IMR-90 (cell line): ENCODE measurements around the gene ENO3. TPM values are rescaled to one million over a fixed set of nuclear protein-coding genes. Genes with fewer than 3 reads are reported as not detected.

ENCODE experiments used
- ATAC-seq: fragments of 200-7000 bp; cut with Tn5 transposase; 2 replicates; pipeline ENCODE4 v1.9.1; 2020; ENCODE audit warnings: low read depth, mild to moderate bottlenecking, moderate library complexity
- BruUV-seq: library from RNA; stranded (reverse); fragments of 400-500 nt; replicated peaks from 2 replicates; lab custom pipeline; 2021; lab: Mats Ljungman, UMichigan
- CTCF ChIA-PET: fragments of 300-600 bp; formaldehyde crosslinking; extraction: SDS; loops from one replicate; lab custom pipeline; 2021; ENCODE audit warnings: antibody characterized with exemption; lab: Yijun Ruan, JAX
- POLR2A ChIA-PET: fragments of 300-600 bp; sonication (Branson Sonifier 250); formaldehyde crosslinking; loops from one replicate; lab custom pipeline; 2022; ENCODE audit warnings: antibody characterized with exemption; ENCODE audit not compliant: unreplicated experiment; lab: Charles Lee
- DNase-seq: peaks from one replicate; pipeline ENCODE4 v3.0.0; 2013
- H2AFZ ChIP-seq: replicated peaks from 2 replicates; pipeline ENCODE3; 2013; ENCODE audit warnings: low read length, mild to moderate bottlenecking; ENCODE audit not compliant: poor library complexity
- H2AK5ac ChIP-seq: 2 replicates; pipeline ENCODE4 v1.6.1; 2013; ENCODE audit warnings: low read depth, low read length, inconsistent platforms
- H2AK9ac ChIP-seq: replicated peaks from 2 replicates; pipeline ENCODE3; 2013; ENCODE audit warnings: mild to moderate bottlenecking, low read depth, low read length, moderate library complexity; ENCODE audit not compliant: poor library complexity
- H2BK120ac ChIP-seq: 2 replicates; pipeline ENCODE4 v1.6.1; 2013; ENCODE audit warnings: low read depth, low read length, inconsistent platforms
- H2BK15ac ChIP-seq: 3 replicates; pipeline ENCODE4 v1.6.1; 2013; ENCODE audit warnings: low read depth, low read length, inconsistent platforms
- H2BK20ac ChIP-seq: 2 replicates; pipeline ENCODE4 v1.6.1; 2013; ENCODE audit warnings: low read depth, mild to moderate bottlenecking, inconsistent platforms, low read length, moderate library complexity
- H2BK5ac ChIP-seq: 2 replicates; pipeline ENCODE4 v1.6.1; 2013; ENCODE audit warnings: mild to moderate bottlenecking, low read depth, low read length, inconsistent platforms; ENCODE audit not compliant: poor library complexity, severe bottlenecking
- H3K14ac ChIP-seq: replicated peaks from 2 replicates; pipeline ENCODE4 v1.6.1; 2013; ENCODE audit warnings: low read depth, low read length, inconsistent platforms
- H3K18ac ChIP-seq: 2 replicates; pipeline ENCODE4 v1.6.1; 2013; ENCODE audit warnings: low read depth, low read length, control low read depth
- H3K23ac ChIP-seq: 2 replicates; pipeline ENCODE4 v1.6.1; 2013; ENCODE audit warnings: low read depth, low read length, inconsistent platforms
- H3K27ac ChIP-seq: 2 replicates; pipeline ENCODE4 v1.5.1; 2013; ENCODE audit warnings: mild to moderate bottlenecking, control low read depth, low read length; ENCODE audit not compliant: insufficient read depth
- H3K27me3 ChIP-seq: 2 replicates; pipeline ENCODE4 v1.6.1; 2013; ENCODE audit warnings: low read length; ENCODE audit not compliant: control insufficient read depth, insufficient read depth
- H3K36me3 ChIP-seq: 2 replicates; pipeline ENCODE4 v1.6.1; 2013; ENCODE audit warnings: low read length, mixed read lengths; ENCODE audit not compliant: control insufficient read depth, insufficient read depth
- H3K4ac ChIP-seq: 2 replicates; pipeline ENCODE4 v1.6.1; 2013; ENCODE audit warnings: low read depth, low read length, inconsistent platforms
- H3K4me1 ChIP-seq: 2 replicates; pipeline ENCODE4 v1.6.1; 2013; ENCODE audit warnings: low read length, mixed read lengths; ENCODE audit not compliant: control insufficient read depth, insufficient read depth
- H3K4me2 ChIP-seq: 2 replicates; pipeline ENCODE4 v1.6.1; 2013; ENCODE audit warnings: low read depth, mild to moderate bottlenecking, control low read depth, low read length, moderate library complexity
- H3K4me3 ChIP-seq: 2 replicates; pipeline ENCODE4 v1.5.1; 2013; ENCODE audit warnings: low read depth, mild to moderate bottlenecking, control low read depth, low read length, moderate library complexity; ENCODE audit not compliant: insufficient read depth
- H3K56ac ChIP-seq: 2 replicates; pipeline ENCODE4 v1.6.1; 2013; ENCODE audit warnings: low read length, inconsistent platforms; ENCODE audit not compliant: insufficient read depth; ENCODE audit errors: extremely low read depth
- H3K79me1 ChIP-seq, 2 experiments: 2 replicates each; pipeline ENCODE4 v1.6.1; 2013; ENCODE audit warnings: low read length in 2 of 2, inconsistent platforms in 1 of 2, low read depth in 1 of 2
- H3K9ac ChIP-seq: 2 replicates; pipeline ENCODE4 v1.6.1; 2013; ENCODE audit warnings: low read depth, low read length, control low read depth
- H3K9me1 ChIP-seq: 2 replicates; pipeline ENCODE4 v1.6.1; 2013; ENCODE audit warnings: low read length, inconsistent platforms; ENCODE audit not compliant: insufficient read depth
- H3K9me3 ChIP-seq: 2 replicates; pipeline ENCODE4 v1.6.1; 2013; ENCODE audit warnings: low read length; ENCODE audit not compliant: control insufficient read depth, insufficient read depth
- H4K20me1 ChIP-seq: 2 replicates; pipeline ENCODE4 v1.6.1; 2013; ENCODE audit warnings: low read length, inconsistent platforms; ENCODE audit not compliant: insufficient read depth
- H4K5ac ChIP-seq: 2 replicates; pipeline ENCODE4 v1.6.1; 2013; ENCODE audit warnings: mild to moderate bottlenecking, low read depth, low read length, control low read depth
- H4K8ac ChIP-seq, 2 experiments: 2 replicates each; pipeline ENCODE4 v1.6.1; 2013; ENCODE audit warnings: low read depth in 2 of 2, low read length in 2 of 2, control low read depth in 1 of 2, inconsistent platforms in 1 of 2
- H4K91ac ChIP-seq: 2 replicates; pipeline ENCODE4 v1.6.1; 2013; ENCODE audit warnings: low read depth, low read length, inconsistent platforms; ENCODE audit not compliant: insufficient read depth
- BHLHE40 ChIP-seq: fragments of 150-350 bp; IDR thresholded peaks from 2 replicates; pipeline ENCODE4 v1.6.1; 2016; ENCODE audit warnings: mild to moderate bottlenecking, low read depth, low read length
- CEBPB ChIP-seq: IDR thresholded peaks from 2 replicates; pipeline ENCODE4 v1.6.1; 2012; ENCODE audit warnings: low read depth, low read length, improper control_type of control experiment
- CHD1 ChIP-seq: IDR thresholded peaks from 2 replicates; pipeline ENCODE4 v1.6.1; 2012; ENCODE audit warnings: low read depth, low read length, improper control_type of control experiment
- CTCF ChIP-seq: conservative IDR thresholded peaks from 2 replicates; pipeline ENCODE4 v1.5.1; 2012; ENCODE audit warnings: mild to moderate bottlenecking, low read depth, low read length, improper control_type of control experiment
- ELK1 ChIP-seq: fragments of 150-350 bp; IDR thresholded peaks from 2 replicates; pipeline ENCODE4 v1.6.1; 2016; ENCODE audit warnings: low read depth, mild to moderate bottlenecking, low read length, moderate library complexity, borderline replicate concordance
- FOS ChIP-seq: fragments of 150-350 bp; IDR thresholded peaks from 2 replicates; pipeline ENCODE4 v1.6.1; 2016; ENCODE audit warnings: low read depth, low read length
- MAFK ChIP-seq: IDR thresholded peaks from 2 replicates; pipeline ENCODE4 v1.6.1; 2012; ENCODE audit warnings: low read depth, low read length, improper control_type of control experiment
- MAZ ChIP-seq: IDR thresholded peaks from 2 replicates; pipeline ENCODE4 v1.6.1; 2012; ENCODE audit warnings: low read depth, mild to moderate bottlenecking, low read length, improper control_type of control experiment, moderate library complexity, borderline replicate concordance
- MXI1 ChIP-seq: IDR thresholded peaks from 2 replicates; pipeline ENCODE4 v1.6.1; 2012; ENCODE audit warnings: low read depth, mild to moderate bottlenecking, low read length, moderate library complexity, borderline replicate concordance
- NFE2L2 ChIP-seq: fragments of 150-350 bp; IDR thresholded peaks from 2 replicates; pipeline ENCODE4 v1.6.1; 2016; ENCODE audit warnings: low read depth, mild to moderate bottlenecking, low read length
- POLR2A ChIP-seq: IDR thresholded peaks from 2 replicates; pipeline ENCODE4 v1.6.1; 2012; ENCODE audit warnings: mild to moderate bottlenecking, low read depth, low read length
- RAD21 ChIP-seq: IDR thresholded peaks from 2 replicates; pipeline ENCODE4 v1.6.1; 2012; ENCODE audit warnings: low read length, improper control_type of control experiment
- RCOR1 ChIP-seq: IDR thresholded peaks from 2 replicates; pipeline ENCODE4 v1.6.1; 2012; ENCODE audit warnings: mild to moderate bottlenecking, low read length, improper control_type of control experiment; ENCODE audit not compliant: insufficient replicate concordance
- RFX5 ChIP-seq: IDR thresholded peaks from 2 replicates; pipeline ENCODE4 v1.8.0; 2012; ENCODE audit warnings: low read depth, mild to moderate bottlenecking, low read length, moderate library complexity
- SMC3 ChIP-seq: fragments of 150-350 bp; IDR thresholded peaks from 2 replicates; pipeline ENCODE4 v1.6.1; 2016; ENCODE audit warnings: low read depth, mild to moderate bottlenecking, antibody characterized with exemption, low read length, moderate library complexity
- USF2 ChIP-seq: fragments of 150-350 bp; IDR thresholded peaks from 2 replicates; pipeline ENCODE4 v1.6.1; 2017; ENCODE audit warnings: mild to moderate bottlenecking, antibody characterized with exemption, low read length, low read depth
- WGBS, 2 experiments: methylation state at CpG; one replicate each; pipeline versions ENCODE4 v1.1.5 to v1.1.7; 2013; ENCODE audit warnings: missing lambda C conversion rate in 2 of 2; ENCODE audit not compliant: insufficient read length in 1 of 2; ENCODE audit errors: extremely low coverage in 2 of 2; 5-methylcytosine and 5-hydroxymethylcytosine counted together
- dilution Hi-C: fragments of 300-500 bp; cut with HindIII; formaldehyde crosslinking; loops from one replicate; pipeline ENCODE4 v1.14.3; 2018; ENCODE audit warnings: low sequenced_read_pairs; ENCODE audit not compliant: unreplicated experiment
- in situ Hi-C: fragments of 300-500 bp; cut with MboI; formaldehyde crosslinking; loops from 3 replicates; pipeline ENCODE4 v1.14.3; 2019; ENCODE audit warnings: low sequenced_read_pairs, inconsistent platforms, mixed read lengths
- intact Hi-C: fragments of 100-400 bp; cut with micrococcal nuclease; formaldehyde crosslinking; loops from 2 replicates; pipeline ENCODE4 v1.10.0; 2022
- polyA plus RNA-seq, 3 experiments: library from polyadenylated mRNA; depleted of rRNA; stranded (reverse); fragments of >200 nt; gene quantifications; 2 replicates each; pipeline ENCODE4 v1.2.3, GENCODE V29; 2012; ENCODE audit warnings: low replicate concordance in 1 of 3
- total RNA-seq: library from RNA; depleted of rRNA; stranded (reverse); fragments of >200 nt; gene quantifications from 2 replicates; pipeline ENCODE4 v1.2.3, GENCODE V29; 2012

Gene ENO3
- total and polyA plus RNA-seq, 2 of the 4 experiments (the other 2 are of a cell fraction) = 1.4 to 5.1 TPM

- DNase-seq (no peak), ATAC-seq (no peak)
- H4K8ac ChIP-seq = peak overlapping the region in 1 of 2 experiments; percentile 80; a peak in 1 of 4 replicates
- no peak overlapping the region for H3K18ac ChIP-seq
- H2BK15ac ChIP-seq = no peak overlapping the region
- no peaks in the 10 kb centered on the region for H3K27me3 ChIP-seq
- H3K4me1 ChIP-seq = peaks cover 21% of the 10 kb centered on the region
- H3K36me3 ChIP-seq = peaks cover 41% of the 10 kb centered on the region
- no peak overlapping the region for H2AK9ac ChIP-seq
- ChIA-PET POLR2A (interaction anchor here (1.3 to 2.2 kb wide), 2 partner anchors 21 to 41 kb away, joined by 4 to 6 read pairs; partner anchors contain the start of genes CAMTA2 and SPAG7), CTCF (no interaction called here)
- peak overlapping the region; percentile 97 for H3K9ac ChIP-seq
- no peak overlapping the region for H4K5ac ChIP-seq
- no peaks in the 10 kb centered on the region for H3K9me3 ChIP-seq
- H3K56ac ChIP-seq = peak overlapping the region; percentile 94; the same call in 1 of the 2 replicates
- peak overlapping the region; percentile 96 for H3K27ac ChIP-seq
- peak overlapping the region; percentile 78 for H3K4me2 ChIP-seq
- intact Hi-C loops = no loop called here
- H3K4me3 ChIP-seq = no peak overlapping the region
- H3K79me1 ChIP-seq = peaks cover 9 to 51% of the 10 kb centered on the region in 2 experiments; a peak in 3 of 4 replicates
- no TSS peak for BruUV-seq
- H3K14ac ChIP-seq = peak overlapping the region; percentile 95
- dilution Hi-C loops = no loop called here
- no peak overlapping the region for H2AK5ac ChIP-seq
- H3K4ac ChIP-seq = peak overlapping the region; percentile 85
- peaks cover 66% of the 10 kb centered on the region for H4K20me1 ChIP-seq
- no peak overlapping the region for H2AFZ ChIP-seq
- TF ChIP-seq RAD21 = no peak
- TF ChIP-seq USF2 = no peak
- TF ChIP-seq ELK1 = no peak
- TF ChIP-seq NFE2L2 = no peak
- no peak for TF ChIP-seq FOS
- TF ChIP-seq CTCF = no peak
- no peak for TF ChIP-seq SMC3
- TF ChIP-seq CEBPB = no peak
- TF ChIP-seq RCOR1 = no peak
- no peak for TF ChIP-seq BHLHE40
- no peak for TF ChIP-seq MAFK
- TF ChIP-seq POLR2A = no peak
- TF ChIP-seq RFX5 = no peak
- no peak for TF ChIP-seq MXI1
- no peak for TF ChIP-seq MAZ
- TF ChIP-seq CHD1 = no peak
- peak overlapping the region; percentile 98 for H2BK5ac ChIP-seq
- in situ Hi-C loops = no loop called here
- WGBS, 2 experiments = no CpG with 5 or more reads among the region's 4 CpGs
- H2BK20ac ChIP-seq = no peak overlapping the region
- H2BK120ac ChIP-seq = no peak overlapping the region
- H4K91ac ChIP-seq = no peak overlapping the region; the same call in 1 of the 2 replicates
- peaks cover 14% of the 10 kb centered on the region; the same call in 1 of the 2 replicates for H3K9me1 ChIP-seq
- peak overlapping the region; percentile 81 for H3K23ac ChIP-seq
Measured at GRCh38 chr17:4945944-4946280, 5.0 kb upstream of the ENO3 start.
